GM23248 (cell line): ENCODE data around the gene ARMH3. TPM values are rescaled to one million over a fixed set of nuclear protein-coding genes. Genes with fewer than 3 reads are reported as not detected.

Source experiments
- DNase-seq: peaks from one replicate; pipeline ENCODE4 v3.0.0-alpha.2; 2015
- H2AFZ ChIP-seq: fragments of 200-600 bp; sonication (generic); 2 replicates; pipeline ENCODE4 v1.6.1; 2016; ENCODE audit warnings: antibody characterized with exemption
- H3F3A ChIP-seq: fragments of 200-600 bp; sonication (generic); 2 replicates; pipeline ENCODE4 v1.6.1; 2016; ENCODE audit warnings: mild to moderate bottlenecking, antibody characterized with exemption, mixed run types; ENCODE audit not compliant: insufficient read depth
- H3K27ac ChIP-seq: fragments of 200-600 bp; sonication (generic); 2 replicates; pipeline ENCODE4 v1.5.1; 2016; ENCODE audit warnings: mild to moderate bottlenecking
- H3K27me3 ChIP-seq: fragments of 200-600 bp; sonication (generic); replicated peaks from 2 replicates; pipeline ENCODE4 v1.6.1; 2016; ENCODE audit warnings: mild to moderate bottlenecking; ENCODE audit not compliant: insufficient read depth
- H3K36me3 ChIP-seq: fragments of 200-600 bp; sonication (generic); 2 replicates; pipeline ENCODE4 v1.6.1; 2016; ENCODE audit warnings: low read depth, mild to moderate bottlenecking
- H3K4me1 ChIP-seq: fragments of 200-600 bp; sonication (generic); 2 replicates; pipeline ENCODE4 v1.6.1; 2016; ENCODE audit warnings: mild to moderate bottlenecking; ENCODE audit not compliant: insufficient read depth
- H3K4me2 ChIP-seq: fragments of 200-600 bp; sonication (generic); one replicate; pipeline ENCODE4 v1.6.1; 2016; ENCODE audit warnings: mild to moderate bottlenecking; ENCODE audit not compliant: unreplicated experiment
- H3K4me3 ChIP-seq: fragments of 200-600 bp; sonication (generic); 2 replicates; pipeline ENCODE4 v1.5.1; 2016; ENCODE audit warnings: mild to moderate bottlenecking
- H3K79me2 ChIP-seq: fragments of 200-600 bp; sonication (generic); 2 replicates; pipeline ENCODE4 v1.6.1; 2016; ENCODE audit warnings: mild to moderate bottlenecking; ENCODE audit not compliant: insufficient read depth
- H3K9ac ChIP-seq: fragments of 200-600 bp; sonication (generic); 2 replicates; pipeline ENCODE4 v1.6.1; 2016; ENCODE audit warnings: mild to moderate bottlenecking
- H3K9me2 ChIP-seq: fragments of 200-600 bp; sonication (generic); 2 replicates; pipeline ENCODE4 v1.6.1; 2016; ENCODE audit warnings: mixed run types, mild to moderate bottlenecking, moderate library complexity; ENCODE audit not compliant: insufficient read depth
- H3K9me3 ChIP-seq: fragments of 200-600 bp; sonication (generic); one replicate; pipeline ENCODE4 v1.6.1; 2017; ENCODE audit warnings: low read depth
- H4K20me1 ChIP-seq: fragments of 200-600 bp; sonication (generic); 2 replicates; pipeline ENCODE4 v1.6.0; 2016; ENCODE audit not compliant: insufficient read depth
- EZH2 ChIP-seq: fragments of 200-600 bp; sonication (generic); IDR thresholded peaks from 2 replicates; pipeline ENCODE4 v1.6.1; 2018; ENCODE audit warnings: antibody characterized with exemption, mild to moderate bottlenecking; ENCODE audit not compliant: insufficient read depth, poor library complexity, severe bottlenecking
- EZH2phosphoT487 ChIP-seq: fragments of 200-600 bp; sonication (generic); IDR thresholded peaks from 2 replicates; pipeline ENCODE4 v1.6.1; 2018; ENCODE audit warnings: antibody characterized with exemption, moderate library complexity, mild to moderate bottlenecking, low read depth; ENCODE audit not compliant: insufficient read depth
- WGBS, 2 experiments: methylation state at CpG; one replicate each; pipeline ENCODE4 v1.1.6; 2015 to 2017; ENCODE audit warnings: low lambda C conversion rate in 2 of 2, low coverage in 1 of 2; ENCODE audit errors: missing lambda C conversion rate in 2 of 2; 5-methylcytosine and 5-hydroxymethylcytosine counted together
- in situ Hi-C: fragments of 300-500 bp; cut with MboI; formaldehyde crosslinking; loops from 2 replicates; pipeline ENCODE4 v1.15.0; 2020
- polyA plus RNA-seq: library from polyadenylated mRNA; unstranded; fragments of >200 nt; fragmentation: Nextera tagmentation; extraction: Ambion mirVana; gene quantifications from 2 replicates; pipeline ENCODE4 v1.2.1, GENCODE V29; 2016
- total RNA-seq: library from RNA; depleted of rRNA; stranded (reverse); fragments of >200 nt; shearing (Covaris generic); gene quantifications from 2 replicates; pipeline ENCODE4 v1.2.3, GENCODE V29; 2014

ARMH3 gene
- total and polyA plus RNA-seq, 2 experiments from 2014 or later, result 9.0 to 9.5 TPM

DNA sequence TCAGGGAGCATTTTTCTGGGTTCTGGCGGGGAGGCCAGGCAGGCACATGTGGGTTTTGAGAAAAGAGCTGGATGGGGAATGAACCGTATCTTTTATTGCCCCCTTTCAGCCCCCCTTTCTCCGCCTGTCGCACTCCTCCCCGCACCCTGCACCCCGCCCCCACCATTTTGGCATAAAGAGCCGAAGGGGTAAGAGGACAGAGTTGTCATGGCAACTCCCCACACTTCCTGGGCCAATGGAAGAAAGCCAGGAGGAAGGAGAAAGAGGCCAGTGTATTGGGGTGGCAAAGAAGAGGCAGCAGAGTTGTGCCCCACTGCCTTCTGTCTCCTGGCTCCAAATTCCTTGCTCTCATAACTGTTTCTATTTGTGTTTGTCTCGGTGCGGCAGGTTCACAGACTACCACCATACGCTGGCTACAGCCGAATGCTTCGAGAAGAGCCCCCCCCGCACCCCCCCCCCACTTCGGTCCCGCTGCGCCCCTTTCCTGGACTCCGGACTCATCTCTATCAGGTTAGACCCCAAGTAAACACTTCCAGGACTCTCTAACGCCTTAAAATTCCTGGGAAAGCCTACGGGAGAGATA is 215.8 kb downstream of the ARMH3 start:
- Histone ChIP-seq H3F3A (no peaks in the 10 kb centered on the region), H3K27ac (no peak overlapping the region), H3K9ac (no peak overlapping the region), H3K9me2 (no peaks in the 10 kb centered on the region), H4K20me1 (no peaks in the 10 kb centered on the region), H3K4me1 (no peaks in the 10 kb centered on the region), H3K27me3 (no peaks in the 10 kb centered on the region), H3K79me2 (no peaks in the 10 kb centered on the region), H3K4me2 (peak overlapping the region; percentile 92), H3K4me3 (peak overlapping the region; percentile 67), H3K36me3 (no peaks in the 10 kb centered on the region), H3K9me3 (no peaks in the 10 kb centered on the region), H2AFZ (no peak overlapping the region)
- DNase-seq, result peak; percentile 28
- 15 to 17% methylated on average over 16 to 19 of the region's 19 CpGs for WGBS, 2 experiments
- TF ChIP-seq EZH2 (no peak), EZH2phosphoT487 (no peak)
- in situ Hi-C loops, result no loop called here

DNA sequence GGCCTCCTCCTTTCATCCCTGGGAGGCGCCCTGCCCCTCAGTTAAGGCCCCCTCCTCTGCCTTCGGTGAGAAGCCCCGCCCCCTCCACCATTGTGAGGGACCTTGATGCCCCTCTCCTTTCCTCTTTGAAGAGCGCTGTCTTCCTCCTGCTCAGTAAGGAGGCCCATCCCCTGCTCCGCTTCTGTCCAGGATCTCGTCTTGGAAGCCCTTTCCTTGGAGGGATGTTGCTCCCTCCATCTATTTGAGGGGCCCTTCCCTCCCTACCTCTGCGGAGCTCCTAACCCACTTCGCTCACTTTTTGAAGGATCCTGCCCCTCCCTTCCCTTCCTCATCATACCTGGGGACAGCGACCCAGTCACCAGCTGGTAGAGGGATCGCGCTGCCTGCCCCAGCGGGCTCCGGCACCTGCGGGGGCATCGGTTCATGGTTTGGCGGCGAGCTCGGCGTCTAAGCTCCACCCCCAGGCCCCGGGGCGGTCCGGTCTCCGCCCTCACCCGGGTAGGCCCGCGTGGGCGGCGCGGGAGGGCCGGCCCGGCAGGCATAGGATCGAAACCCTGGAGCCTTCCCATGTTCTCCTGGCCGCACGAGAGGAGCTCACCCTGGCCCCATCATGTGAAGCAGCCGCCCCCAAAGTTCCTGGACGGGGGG is 216.4 kb downstream of the ARMH3 start:
- TF ChIP-seq EZH2, result no peak
- TF ChIP-seq EZH2phosphoT487, result no peak
- Histone ChIP-seq H3K9me3 (no peaks in the 10 kb centered on the region), H3F3A (no peaks in the 10 kb centered on the region), H3K79me2 (no peaks in the 10 kb centered on the region), H3K9ac (no peak overlapping the region), H3K27ac (no peak overlapping the region), H3K4me3 (peak overlapping the region; percentile 67), H3K36me3 (no peaks in the 10 kb centered on the region), H2AFZ (no peak overlapping the region), H3K4me2 (peak overlapping the region; percentile 92), H4K20me1 (no peaks in the 10 kb centered on the region), H3K4me1 (no peaks in the 10 kb centered on the region), H3K27me3 (no peaks in the 10 kb centered on the region), H3K9me2 (no peaks in the 10 kb centered on the region)
- DNase-seq, result peak; percentile 65
- in situ Hi-C loops, result no loop called here
- WGBS, 2 experiments, result 21 to 26% methylated on average over 30 to 34 of the region's 36 CpGs

DNA sequence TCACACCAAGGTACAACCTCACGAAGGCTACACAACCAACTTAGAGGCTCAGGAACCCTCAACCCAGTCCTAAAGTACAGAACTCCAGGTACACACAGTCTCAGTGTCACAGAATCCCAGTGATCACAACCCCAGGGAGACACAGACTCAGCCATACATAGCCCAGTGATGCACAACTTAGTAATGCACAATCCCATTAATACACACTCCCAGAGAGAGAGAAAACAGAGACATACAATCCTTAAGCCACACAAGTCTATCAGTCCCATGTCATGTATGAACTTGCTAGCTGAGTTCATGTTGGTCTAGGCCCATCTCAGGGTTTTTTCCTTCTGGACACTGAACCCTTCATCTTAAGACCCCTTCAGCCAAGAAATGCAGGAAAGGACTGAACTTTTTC is 217.0 kb downstream of the ARMH3 start:
- Histone ChIP-seq H3F3A (no peaks in the 10 kb centered on the region), H3K4me3 (no peak overlapping the region), H4K20me1 (no peaks in the 10 kb centered on the region), H2AFZ (no peak overlapping the region), H3K27me3 (no peaks in the 10 kb centered on the region), H3K9ac (no peak overlapping the region), H3K4me2 (no peak overlapping the region), H3K9me3 (no peaks in the 10 kb centered on the region), H3K79me2 (no peaks in the 10 kb centered on the region), H3K27ac (no peak overlapping the region), H3K36me3 (no peaks in the 10 kb centered on the region), H3K9me2 (no peaks in the 10 kb centered on the region), H3K4me1 (no peaks in the 10 kb centered on the region)
- in situ Hi-C loops, result no loop called here
- no peak for DNase-seq
- TF ChIP-seq EZH2 (no peak), EZH2phosphoT487 (no peak)
- 88 to 100% methylated on average over 1 of the region's 1 CpG for WGBS, 2 experiments

DNA sequence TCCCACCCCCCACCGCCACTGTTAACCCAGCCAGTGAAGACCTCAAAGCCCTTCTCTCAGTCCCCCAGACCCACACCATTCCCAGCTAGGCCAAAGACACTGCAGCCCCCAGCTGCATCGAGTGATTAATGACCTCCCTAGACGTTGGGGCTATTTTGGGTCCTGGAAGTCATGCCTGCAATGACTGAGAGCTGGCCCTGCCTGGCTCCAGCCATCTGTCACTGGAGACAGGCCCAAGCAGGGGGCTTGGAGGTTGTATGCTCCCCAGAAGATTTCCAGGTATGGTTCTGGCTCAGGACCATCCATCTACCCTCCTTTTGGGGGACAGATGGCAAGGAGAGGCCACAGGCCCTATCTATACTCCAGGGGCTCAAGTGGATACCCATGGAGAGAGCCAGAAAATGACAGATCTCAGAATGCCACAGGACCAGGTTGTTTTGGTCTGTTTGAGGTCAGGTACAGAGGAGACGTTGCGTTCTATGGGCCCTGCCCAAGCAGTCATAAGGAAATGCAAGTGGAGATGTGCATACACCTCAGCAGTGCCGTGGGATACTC is 217.5 kb downstream of the ARMH3 start:
- H3K9me2 ChIP-seq, result no peaks in the 10 kb centered on the region
- no peaks in the 10 kb centered on the region for H3K79me2 ChIP-seq
- H3K4me2 ChIP-seq, result no peak overlapping the region
- no peaks in the 10 kb centered on the region for H3K27me3 ChIP-seq
- no peak overlapping the region for H3K9ac ChIP-seq
- H3K4me3 ChIP-seq, result no peak overlapping the region
- TF ChIP-seq EZH2phosphoT487, result no peak
- in situ Hi-C loops, result no loop called here
- no peak for DNase-seq
- H3K27ac ChIP-seq, result no peak overlapping the region
- no peaks in the 10 kb centered on the region for H3K4me1 ChIP-seq
- whole genome bisulfite sequencing, 2 experiments, result 68 to 70% methylated on average over 6 of the region's 6 CpGs
- H2AFZ ChIP-seq, result no peak overlapping the region
- no peaks in the 10 kb centered on the region for H3F3A ChIP-seq
- H4K20me1 ChIP-seq, result no peaks in the 10 kb centered on the region
- H3K36me3 ChIP-seq, result no peaks in the 10 kb centered on the region
- H3K9me3 ChIP-seq, result no peaks in the 10 kb centered on the region
